ENCODE data around the gene HTRA3. TPM values are rescaled to one million over a fixed set of nuclear protein-coding genes. Genes with fewer than 3 reads are reported as not detected.

The HTRA3 gene
- total RNA-seq = 0.86 and 1.3 TPM in 2 replicates

GRCh38 chr4:8269535-8270417 lies at the start of gene HTRA3:
Gene HTRA3, plus strand, starts transcription at chr4:8269754. Its CDS starts 215 bp downstream, at chr4:8269969.
- peak within 1 kb of the TSS; percentile 63 for H3K4me3 ChIP-seq (ENCODE audit: low read depth, low read length)
- DNase-seq (ENCODE audit: low read depth) = peak; percentile 75
- TF ChIP-seq CTCF (IDR thresholded peaks at IDR 0.05; ENCODE audit: insufficient read depth, low read depth, low read length) = no peak

- DNase-seq (ENCODE audit: low read depth) = peak; percentile 85
- H3K4me3 ChIP-seq (ENCODE audit: low read depth, low read length) = no peak overlapping the region
- TF ChIP-seq CTCF (IDR thresholded peaks at IDR 0.05; ENCODE audit: insufficient read depth, low read depth, low read length) = no peak
These were observed 48.7 kb upstream of the HTRA3 start for GRCh38 chr4:8220661-8221450.

GRCh38 chr4:8221476-8221875 lies 48.1 kb upstream of the HTRA3 start:
- no peak for TF ChIP-seq CTCF (IDR thresholded peaks at IDR 0.05; ENCODE audit: insufficient read depth, low read depth, low read length)
- DNase-seq (ENCODE audit: low read depth) = peak; percentile 97
- H3K4me3 ChIP-seq (ENCODE audit: low read depth, low read length) = no peak overlapping the region

- TF ChIP-seq CTCF (IDR thresholded peaks at IDR 0.05; ENCODE audit: insufficient read depth, low read depth, low read length) = no peak
These were observed 47.6 kb upstream of the HTRA3 start for GRCh38 chr4:8221985-8222384.

GRCh38 chr4:8222609-8223388 lies 46.8 kb upstream of the HTRA3 start:
- no peak for TF ChIP-seq CTCF (IDR thresholded peaks at IDR 0.05; ENCODE audit: insufficient read depth, low read depth, low read length)
- DNase-seq (ENCODE audit: low read depth) = no peak
- no peak overlapping the region for H3K4me3 ChIP-seq (ENCODE audit: low read depth, low read length)

More at GRCh38 chr4:8221985-8222384, 47.6 kb upstream of the HTRA3 start:
- H3K4me3 ChIP-seq (ENCODE audit: low read depth, low read length) = no peak overlapping the region
- DNase-seq (ENCODE audit: low read depth) = no peak

- no peak overlapping the region for H3K4me3 ChIP-seq (ENCODE audit: low read depth, low read length)
- no peak for DNase-seq (ENCODE audit: low read depth)
- TF ChIP-seq CTCF (IDR thresholded peaks at IDR 0.05; ENCODE audit: insufficient read depth, low read depth, low read length) = no peak
These were observed 45.1 kb upstream of the HTRA3 start for GRCh38 chr4:8224267-8224974.

All from fibroblast of villous mesenchyme (primary cell).